MG63 (cell line): Measurements from ENCODE around the gene CNPY2. TPM values are rescaled to one million over a fixed set of nuclear protein-coding genes. Genes with fewer than 3 reads are reported as not detected.
"Not testable (repeated sequence)": the region's sequence is repeated elsewhere in the genome, so short reads cannot be mapped to it uniquely, and the experiment has no call there.

Source experiments
- DNase-seq: peaks from one replicate; pipeline ENCODE4 v3.0.0-alpha.2; 2020
- H3K27me3 ChIP-seq: fragments of 250-450 bp; sonication (Bioruptor Pico); 2 replicates; pipeline ENCODE4 v1.5.1; 2020; ENCODE audit warnings: mild to moderate bottlenecking, moderate library complexity
- H3K36me3 ChIP-seq: fragments of 250-450 bp; sonication (Bioruptor Pico); 2 replicates; pipeline ENCODE4 v1.5.1; 2020; ENCODE audit warnings: mild to moderate bottlenecking, moderate library complexity
- H3K4me3 ChIP-seq: fragments of 250-450 bp; sonication (Bioruptor Pico); 2 replicates; pipeline ENCODE4 v1.5.1; 2020; ENCODE audit warnings: mild to moderate bottlenecking, moderate library complexity
- H3K9me3 ChIP-seq: fragments of 250-450 bp; sonication (Bioruptor Pico); 2 replicates; pipeline ENCODE4 v1.5.1; 2020; ENCODE audit warnings: mild to moderate bottlenecking, moderate library complexity
- total RNA-seq: library from RNA; depleted of rRNA; stranded (reverse); fragments of >200 nt; shearing (Covaris generic); gene quantifications from 2 replicates; pipeline ENCODE4 v1.2.3, GENCODE V29; 2014; ENCODE audit warnings: low replicate concordance; rRNA removed

Gene CNPY2
- total RNA-seq, 1 experiment from 2014 or later: 126 TPM

- Histone ChIP-seq H3K27me3 (no peaks in the 10 kb centered on the region), H3K9me3 (no peaks in the 10 kb centered on the region), H3K36me3 (peaks cover 70% of the 10 kb centered on the region), H3K4me3 (no peak overlapping the region)
- no peak for DNase-seq
These were observed 34.9 kb downstream of the CNPY2 start for GRCh38 chr12:56280849-56281248.

DNA sequence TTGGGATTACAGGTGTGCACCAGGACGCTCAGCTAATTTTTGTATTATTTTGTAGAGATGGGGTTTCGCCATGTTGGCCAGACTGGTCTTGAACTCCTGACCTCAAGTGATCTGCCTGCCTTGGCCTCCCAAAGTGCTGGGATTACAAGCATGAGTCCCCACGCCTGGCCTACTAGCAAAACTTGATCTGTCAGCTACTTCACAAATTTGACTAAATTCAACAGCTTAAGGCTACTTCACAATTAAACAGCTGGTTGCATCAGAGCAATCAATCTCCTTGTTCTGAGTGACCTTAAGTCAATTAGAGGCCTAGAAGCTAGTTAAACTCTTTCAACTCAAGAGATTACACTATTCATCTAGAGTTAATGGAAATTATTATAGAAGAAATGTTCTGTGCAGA lies 36.9 kb downstream of the CNPY2 start:
- no peaks in the 10 kb centered on the region for H3K27me3 ChIP-seq
- H3K36me3 ChIP-seq: peaks cover 77% of the 10 kb centered on the region
- no peak for DNase-seq
- H3K4me3 ChIP-seq: no peak overlapping the region
- H3K9me3 ChIP-seq: no peaks in the 10 kb centered on the region

DNA sequence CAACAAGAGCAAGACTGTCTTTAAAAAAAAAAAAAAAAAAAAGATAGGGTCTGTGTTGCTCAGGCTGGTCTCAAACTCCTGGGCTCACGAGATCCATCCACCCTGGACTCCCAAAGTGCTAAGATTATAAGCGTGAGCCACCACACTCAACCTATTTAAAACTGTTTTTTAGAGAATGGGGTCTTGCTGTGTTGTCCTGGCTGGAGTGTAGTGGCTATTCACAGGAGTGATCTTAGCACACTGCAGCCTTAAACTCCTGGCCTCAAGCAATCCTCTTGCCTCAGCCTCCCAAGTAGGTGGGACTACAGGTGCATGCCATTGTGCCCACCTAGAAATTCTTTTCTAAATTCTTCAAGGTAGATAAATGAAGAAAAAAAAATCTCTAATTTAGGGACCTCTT lies 41.5 kb downstream of the CNPY2 start:
- DNase-seq: no peak
- Histone ChIP-seq H3K4me3 (no peak overlapping the region), H3K9me3 (no peaks in the 10 kb centered on the region), H3K36me3 (peaks cover 76% of the 10 kb centered on the region), H3K27me3 (no peaks in the 10 kb centered on the region)

GRCh38 chr12:56272468-56272867 lies 43.3 kb downstream of the CNPY2 start:
- not testable (repeated sequence) for DNase-seq, H3K27me3 ChIP-seq, H3K9me3 ChIP-seq, H3K4me3 ChIP-seq
- peaks cover 60% of the 10 kb centered on the region for H3K36me3 ChIP-seq

- Histone ChIP-seq H3K9me3 (no peaks in the 10 kb centered on the region), H3K36me3 (peaks cover 54% of the 10 kb centered on the region), H3K4me3 (no peak overlapping the region), H3K27me3 (no peaks in the 10 kb centered on the region)
- DNase-seq: no peak
These were observed 44.8 kb downstream of the CNPY2 start for GRCh38 chr12:56271031-56271430.

GRCh38 chr12:56267443-56268071 lies 48.2 kb downstream of the CNPY2 start:
- no peaks in the 10 kb centered on the region for H3K9me3 ChIP-seq
- peaks cover 22% of the 10 kb centered on the region for H3K36me3 ChIP-seq
- no peak for DNase-seq
- H3K27me3 ChIP-seq: no peaks in the 10 kb centered on the region
- peak overlapping the region; percentile 69 for H3K4me3 ChIP-seq

GRCh38 chr12:56266693-56267442 lies 48.9 kb downstream of the CNPY2 start, which contains the start of gene COQ10A:
Gene COQ10A (plus strand): TSS chr12:56266942. CDS start chr12:56267119, 177 bp downstream.
- H3K4me3 ChIP-seq: peak within 1 kb of the TSS; percentile 69
- H3K36me3 ChIP-seq: peaks cover 17% of the 10 kb centered on the region
- H3K9me3 ChIP-seq: no peaks in the 10 kb centered on the region
- no peaks in the 10 kb centered on the region for H3K27me3 ChIP-seq
- DNase-seq: peak; percentile 84

DNA sequence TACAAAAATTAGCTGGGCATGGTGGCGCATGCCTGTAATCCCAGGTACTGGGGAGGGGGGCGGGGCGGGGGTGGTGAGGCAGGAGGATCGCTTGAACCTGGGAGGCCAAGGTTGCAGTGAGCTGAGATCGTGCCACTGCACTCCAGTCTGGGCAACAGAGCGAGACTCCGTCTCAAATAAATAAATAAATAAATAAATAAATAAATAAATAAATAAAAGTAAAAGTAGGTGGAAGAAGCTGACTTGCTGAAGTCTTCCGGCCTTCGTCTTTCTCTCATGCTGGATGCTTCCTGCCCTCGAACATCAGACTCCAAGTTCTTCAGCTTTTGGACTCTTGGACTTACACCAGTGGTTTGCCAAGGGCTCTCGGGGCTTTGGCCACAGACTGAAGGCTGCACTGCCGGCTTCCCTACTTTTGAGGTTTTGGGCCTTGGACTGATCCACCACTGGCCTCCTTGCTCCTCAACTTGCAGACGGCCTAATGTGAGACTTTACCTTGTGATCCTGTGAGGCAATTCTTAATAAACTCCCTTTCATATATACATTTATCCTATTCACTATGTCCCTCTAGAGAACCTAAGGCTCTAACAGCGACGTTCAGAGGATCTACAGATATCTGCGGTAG lies 49.6 kb downstream of the CNPY2 start:
- H3K9me3 ChIP-seq, H3K27me3 ChIP-seq, DNase-seq: not testable (repeated sequence)
- peaks cover 10% of the 10 kb centered on the region for H3K36me3 ChIP-seq
- H3K4me3 ChIP-seq: peak overlapping the region; percentile 69

- H3K27me3 ChIP-seq, H3K4me3 ChIP-seq, H3K9me3 ChIP-seq, DNase-seq, H3K36me3 ChIP-seq: not testable (repeated sequence)
These were observed 52.8 kb downstream of the CNPY2 start for GRCh38 chr12:56262955-56263354.

- no peaks in the 10 kb centered on the region for H3K27me3 ChIP-seq
- H3K36me3 ChIP-seq: peaks cover 10% of the 10 kb centered on the region
- H3K4me3 ChIP-seq: no peak overlapping the region
- DNase-seq: peak; percentile 87
- H3K9me3 ChIP-seq: no peaks in the 10 kb centered on the region
These were observed 54.1 kb downstream of the CNPY2 start for GRCh38 chr12:56261503-56262232.

GRCh38 chr12:56260921-56261320 lies 54.9 kb downstream of the CNPY2 start:
- no peak for DNase-seq
- peaks cover 15% of the 10 kb centered on the region for H3K36me3 ChIP-seq
- no peaks in the 10 kb centered on the region for H3K9me3 ChIP-seq
- H3K4me3 ChIP-seq: no peak overlapping the region
- H3K27me3 ChIP-seq: no peaks in the 10 kb centered on the region

DNA sequence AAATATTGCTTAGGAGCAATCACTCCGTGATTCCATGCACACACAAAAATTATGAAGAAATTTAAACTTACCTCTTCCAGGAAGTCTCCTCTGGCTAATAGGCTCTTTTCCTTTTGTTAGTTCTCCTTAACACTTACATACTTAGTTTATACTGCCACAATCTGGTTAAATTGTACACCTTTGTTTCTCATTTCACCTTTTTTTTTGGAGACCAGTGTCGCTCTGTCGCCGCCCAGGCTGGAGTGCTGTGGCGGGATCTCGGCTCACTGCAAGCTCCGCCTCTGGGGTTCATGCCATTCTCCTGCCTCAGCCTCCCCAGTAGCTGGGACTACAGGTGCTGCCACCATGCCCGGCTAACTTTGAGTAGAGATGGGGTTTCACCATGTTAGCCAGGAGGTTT lies 55.4 kb downstream of the CNPY2 start:
- Histone ChIP-seq H3K36me3 (peaks cover 21% of the 10 kb centered on the region), H3K27me3 (no peaks in the 10 kb centered on the region), H3K4me3 (no peak overlapping the region), H3K9me3 (no peaks in the 10 kb centered on the region)
- no peak for DNase-seq

Other genes with a start within 250 kb of the CNPY2 start
- gene ERBB3, start 235.8 kb downstream of the CNPY2 start, total RNA-seq: 0.56 TPM in 1 of 2 replicates, not detected in the other
- gene PA2G4, start 211.4 kb downstream of the CNPY2 start, total RNA-seq: 329 and 467 TPM in 2 replicates
- 1,876 and 4,191 TPM in 2 replicates for gene RPL41, start 199.4 kb downstream of the CNPY2 start, total RNA-seq
- gene ZC3H10, start 197.7 kb downstream of the CNPY2 start, total RNA-seq: 3.5 and 5.3 TPM in 2 replicates
- gene ESYT1, start 187.7 kb downstream of the CNPY2 start, total RNA-seq: 84.9 and 145 TPM in 2 replicates
- 65.7 and 123 TPM in 2 replicates for gene MYL6B, start 163.4 kb downstream of the CNPY2 start, total RNA-seq
- gene MYL6, start 157.6 kb downstream of the CNPY2 start, total RNA-seq: 1,658 and 1,845 TPM in 2 replicates
- 10.6 and 14.8 TPM in 2 replicates for gene SMARCC2, start 126.5 kb downstream of the CNPY2 start, total RNA-seq
- gene RNF41, start 94.1 kb downstream of the CNPY2 start, total RNA-seq: 51.6 and 107 TPM in 2 replicates
- 61.0 and 115 TPM in 2 replicates for gene NABP2, start 91.6 kb downstream of the CNPY2 start, total RNA-seq
- not detected in 2 replicates for gene SLC39A5, start 85.9 kb downstream of the CNPY2 start, total RNA-seq
- gene ANKRD52, start 57.6 kb downstream of the CNPY2 start, total RNA-seq: 6.0 and 18.9 TPM in 2 replicates
- gene COQ10A, start 49.0 kb downstream of the CNPY2 start, total RNA-seq: 6.9 and 7.7 TPM in 2 replicates
- 73.4 and 88.0 TPM in 2 replicates for gene CS, start 15.7 kb downstream of the CNPY2 start, total RNA-seq
- 9.3 and 11.9 TPM in 2 replicates for gene PAN2, start 18.0 kb upstream of the CNPY2 start, total RNA-seq
- gene IL23A, start 22.9 kb upstream of the CNPY2 start, total RNA-seq: not detected in 2 replicates
- 15.3 and 18.1 TPM in 2 replicates for gene STAT2, start 44.1 kb upstream of the CNPY2 start, total RNA-seq
- gene APOF, start 46.9 kb upstream of the CNPY2 start, total RNA-seq: not detected in 2 replicates
- 22.6 and 24.4 TPM in 2 replicates for gene TIMELESS, start 133.4 kb upstream of the CNPY2 start, total RNA-seq
- gene MIP, start 138.7 kb upstream of the CNPY2 start, total RNA-seq: not detected in 2 replicates
- 0.35 and 0.69 TPM in 2 replicates for gene SPRYD4, start 152.6 kb upstream of the CNPY2 start, total RNA-seq
- gene GLS2, start 172.2 kb upstream of the CNPY2 start, total RNA-seq: 1.5 TPM in 1 of 2 replicates, not detected in the other
- gene RBMS2, start 205.8 kb upstream of the CNPY2 start, total RNA-seq: 3.8 and 4.4 TPM in 2 replicates